Stimulated activated CD4-positive, alpha-beta T cell treated with anti-CD3 and anti-CD28 coated beads, Interleukin-1b, Interleukin-23, amount 100 ng/mL, for 1 hour (primary cell): Measurements from ENCODE around the gene KRT6B.
"Not testable (repeated sequence)": the region's sequence is repeated elsewhere in the genome, so short reads cannot be mapped to it uniquely, and the experiment has no call there.

ENCODE experiments used
- DNase-seq, 2 donors: peaks; one replicate each; pipeline ENCODE4 v3.0.0-alpha.2; 2020; ENCODE audit warnings: low read depth in 2 of 2

KRT6B gene

GRCh38 chr12:52452101-52452500, at the start of gene KRT6B:
KRT6B (minus strand) TSS chr12:52452146; CDS start chr12:52452078, 68 bp downstream.
- DNase-seq: no peak

GRCh38 chr12:52501490-52501889, 49.5 kb upstream of the KRT6B start:
- DNase-seq: no peak

GRCh38 chr12:52500574-52500973, 48.6 kb upstream of the KRT6B start:
- DNase-seq: not testable (repeated sequence)

- no peak for DNase-seq
These were observed 48.0 kb upstream of the KRT6B start for GRCh38 chr12:52499806-52500560.

- no peak for DNase-seq
These were observed 47.0 kb upstream of the KRT6B start for GRCh38 chr12:52498946-52499345.

- DNase-seq: no peak
These were observed 46.0 kb upstream of the KRT6B start for GRCh38 chr12:52497975-52498374.

GRCh38 chr12:52496590-52497071, 44.7 kb upstream of the KRT6B start:
- DNase-seq: no peak

- DNase-seq: no peak
These were observed 44.1 kb upstream of the KRT6B start for GRCh38 chr12:52496054-52496453.

- no peak for DNase-seq
These were observed 43.4 kb upstream of the KRT6B start for GRCh38 chr12:52495389-52495788.

- no peak for DNase-seq
These were observed 42.6 kb upstream of the KRT6B start for GRCh38 chr12:52494518-52494917.

- DNase-seq: no peak
These were observed 42.2 kb upstream of the KRT6B start for GRCh38 chr12:52494100-52494499.

- DNase-seq: no peak
These were observed 41.2 kb upstream of the KRT6B start, which contains the start of gene KRT6A for GRCh38 chr12:52493172-52493571. KRT6A (minus strand) TSS chr12:52493257; CDS start chr12:52493188, 69 bp downstream.

GRCh38 chr12:52492405-52492804, 40.5 kb upstream of the KRT6B start:
- DNase-seq: not testable (repeated sequence)

GRCh38 chr12:52491495-52491894, 39.5 kb upstream of the KRT6B start:
- DNase-seq: not testable (repeated sequence)

GRCh38 chr12:52488736-52489135, 36.8 kb upstream of the KRT6B start:
- no peak for DNase-seq

- DNase-seq: not testable (repeated sequence)
These were observed 35.9 kb upstream of the KRT6B start for GRCh38 chr12:52487744-52488443.

- no peak for DNase-seq
These were observed 35.3 kb upstream of the KRT6B start for GRCh38 chr12:52487211-52487610.

GRCh38 chr12:52486166-52487105, 34.5 kb upstream of the KRT6B start:
- no peak for DNase-seq

GRCh38 chr12:52480073-52480472, 28.1 kb upstream of the KRT6B start:
- DNase-seq: no peak

- no peak for DNase-seq
These were observed 25.7 kb upstream of the KRT6B start for GRCh38 chr12:52477651-52478050.

GRCh38 chr12:52474212-52474611, 22.3 kb upstream of the KRT6B start:
- DNase-seq: no peak

GRCh38 chr12:52473768-52474167, 21.8 kb upstream of the KRT6B start, which contains the start of gene KRT6C:
KRT6C (minus strand) TSS chr12:52473805; CDS start chr12:52473737, 68 bp downstream.
- no peak for DNase-seq
